Lower leg skin (tissue), 4 donors: Measurements from ENCODE around the gene SKIDA1. TPM values are rescaled to one million over a fixed set of nuclear protein-coding genes. Genes with fewer than 3 reads are reported as not detected.

Experiments
- DNase-seq, 2 donors: peaks; one replicate each; pipeline ENCODE4 v3.0.0-alpha.2; 2019; ENCODE audit warnings: low spot score in 2 of 2
- H3K4me3 ChIP-seq: fragments of 200-600 bp; sonication (generic); 2 replicates; pipeline ENCODE4 v1.5.1; 2017; ENCODE audit warnings: mild to moderate bottlenecking, low read depth; ENCODE audit not compliant: poor library complexity, severe bottlenecking
- POLR2A ChIP-seq, 2 donors: fragments of 450-650 bp; IDR thresholded peaks; one replicate each; pipeline ENCODE4 v1.6.1; 2016 to 2017; ENCODE audit warnings: antibody characterized with exemption in 2 of 2, mild to moderate bottlenecking in 1 of 2, moderate library complexity in 1 of 2
- WGBS, 2 donors: methylation state at CpG; one replicate each; pipeline ENCODE4 v1.1.5; 2018; 5-methylcytosine and 5-hydroxymethylcytosine counted together
- intact Hi-C: fragments of 100-400 bp; cut with DNase I; formaldehyde crosslinking; loops from one replicate; pipeline ENCODE4 v1.15.0; 2023; ENCODE audit warnings: low total_unique reads
- total RNA-seq, 4 donors: library from RNA; depleted of rRNA; stranded (reverse); fragments of >200 nt; gene quantifications; one replicate each; pipeline ENCODE4 v1.1.0, GENCODE V29; 2016
- TF ChIP-seq, protein P1 (sequence below), 3 donors: fragments of 450-650 bp; IDR thresholded peaks; one replicate each; pipeline ENCODE4 v1.5.1; 2016; ENCODE audit warnings: antibody characterized with exemption in 3 of 3, mild to moderate bottlenecking in 3 of 3, moderate library complexity in 2 of 3

SKIDA1 gene
- total RNA-seq, 4 donors from 2014 or later = 0.38 to 1.4 (median 0.96) TPM

GRCh38 chr10:21529032-21529910 is 3.8 kb upstream of the SKIDA1 start:
- 44 to 49% methylated on average over 9 of the region's 9 CpGs for WGBS, 2 donors
- no peak overlapping the region for H3K4me3 ChIP-seq
- TF ChIP-seq, protein P1, sequence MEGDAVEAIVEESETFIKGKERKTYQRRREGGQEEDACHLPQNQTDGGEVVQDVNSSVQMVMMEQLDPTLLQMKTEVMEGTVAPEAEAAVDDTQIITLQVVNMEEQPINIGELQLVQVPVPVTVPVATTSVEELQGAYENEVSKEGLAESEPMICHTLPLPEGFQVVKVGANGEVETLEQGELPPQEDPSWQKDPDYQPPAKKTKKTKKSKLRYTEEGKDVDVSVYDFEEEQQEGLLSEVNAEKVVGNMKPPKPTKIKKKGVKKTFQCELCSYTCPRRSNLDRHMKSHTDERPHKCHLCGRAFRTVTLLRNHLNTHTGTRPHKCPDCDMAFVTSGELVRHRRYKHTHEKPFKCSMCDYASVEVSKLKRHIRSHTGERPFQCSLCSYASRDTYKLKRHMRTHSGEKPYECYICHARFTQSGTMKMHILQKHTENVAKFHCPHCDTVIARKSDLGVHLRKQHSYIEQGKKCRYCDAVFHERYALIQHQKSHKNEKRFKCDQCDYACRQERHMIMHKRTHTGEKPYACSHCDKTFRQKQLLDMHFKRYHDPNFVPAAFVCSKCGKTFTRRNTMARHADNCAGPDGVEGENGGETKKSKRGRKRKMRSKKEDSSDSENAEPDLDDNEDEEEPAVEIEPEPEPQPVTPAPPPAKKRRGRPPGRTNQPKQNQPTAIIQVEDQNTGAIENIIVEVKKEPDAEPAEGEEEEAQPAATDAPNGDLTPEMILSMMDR (IDR thresholded peaks at IDR 0.05) = no peak
- no peak for TF ChIP-seq POLR2A (IDR thresholded peaks at IDR 0.05)
- no peak for DNase-seq
- intact Hi-C loops = loop anchor here (2.0 kb wide), 1 partner anchor 794 kb away; no protein-coding TSS in a partner anchor

GRCh38 chr10:21528236-21529031 is 3.0 kb upstream of the SKIDA1 start:
- TF ChIP-seq, protein P1 (IDR thresholded peaks at IDR 0.05) = no peak
- no peak for TF ChIP-seq POLR2A (IDR thresholded peaks at IDR 0.05)
- no peak for DNase-seq
- 30 to 40% methylated on average over 8 of the region's 8 CpGs for WGBS, 2 donors
- peak overlapping the region; percentile 9 for H3K4me3 ChIP-seq
- intact Hi-C loops = loop anchor here (2.0 kb wide), 1 partner anchor 794 kb away; no protein-coding TSS in a partner anchor

DNA sequence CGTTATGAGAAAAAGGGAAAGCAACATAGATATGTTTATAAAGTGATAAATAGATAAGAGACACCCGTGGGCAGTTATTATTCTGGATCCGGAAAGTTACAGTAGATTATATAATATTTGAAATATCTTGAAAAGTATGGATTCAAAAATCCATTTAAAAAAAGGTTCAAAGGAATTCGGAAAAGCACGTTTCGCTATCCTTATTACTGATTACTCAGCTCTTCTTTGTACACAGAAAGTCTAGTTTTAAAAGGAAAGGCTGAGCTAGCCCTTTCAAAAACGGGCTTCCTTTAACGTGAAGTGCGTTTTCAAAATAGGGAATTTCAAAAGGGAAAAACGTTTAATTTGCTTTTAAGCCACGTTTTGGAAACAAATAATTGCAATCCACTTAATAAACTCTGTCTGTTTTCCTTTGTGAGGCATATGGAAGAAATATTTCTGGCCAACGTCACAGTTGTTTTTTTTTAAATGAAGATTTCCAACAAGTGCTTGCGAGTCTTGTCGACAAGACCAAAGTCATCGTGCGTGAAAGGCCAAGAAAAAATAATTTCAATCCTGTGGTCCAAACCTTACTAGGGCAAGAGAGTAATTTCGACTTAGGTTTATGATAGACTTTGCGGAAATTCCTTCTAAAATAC is 2.2 kb upstream of the SKIDA1 start:
- 4% methylated on average over 18 of the region's 18 CpGs for WGBS, 2 donors
- intact Hi-C loops = loop anchor here (2.0 kb wide), 1 partner anchor 795 kb away; no protein-coding TSS in a partner anchor
- TF ChIP-seq POLR2A (IDR thresholded peaks at IDR 0.05) = no peak
- TF ChIP-seq, protein P1 (IDR thresholded peaks at IDR 0.05) = no peak
- DNase-seq = no peak
- H3K4me3 ChIP-seq = peak overlapping the region; percentile 58

- peak; percentile 53 to 94 for DNase-seq
- 0 to 1% methylated on average over 43 to 67 of the region's 68 CpGs for WGBS, 2 donors
- intact Hi-C loops = no loop called here
- peak overlapping the region; percentile 58 for H3K4me3 ChIP-seq
- TF ChIP-seq, protein P1 (IDR thresholded peaks at IDR 0.05) = no peak
- TF ChIP-seq POLR2A (IDR thresholded peaks at IDR 0.05) = no peak
These were observed 1.5 kb upstream of the SKIDA1 start for GRCh38 chr10:21526860-21527597.
